NCI-H226 (cell line): Measurements from ENCODE around the gene CLEC10A.
A peak's percentile ranks its signal among the peaks of the same experiment; 100 is the strongest.

Experiments
- DNase-seq: peaks from one replicate; pipeline ENCODE4 v3.0.0-alpha.2; 2015

The CLEC10A gene

GRCh38 chr17:7038025-7038862, 41.8 kb downstream of the CLEC10A start:
- no peak for DNase-seq

DNA sequence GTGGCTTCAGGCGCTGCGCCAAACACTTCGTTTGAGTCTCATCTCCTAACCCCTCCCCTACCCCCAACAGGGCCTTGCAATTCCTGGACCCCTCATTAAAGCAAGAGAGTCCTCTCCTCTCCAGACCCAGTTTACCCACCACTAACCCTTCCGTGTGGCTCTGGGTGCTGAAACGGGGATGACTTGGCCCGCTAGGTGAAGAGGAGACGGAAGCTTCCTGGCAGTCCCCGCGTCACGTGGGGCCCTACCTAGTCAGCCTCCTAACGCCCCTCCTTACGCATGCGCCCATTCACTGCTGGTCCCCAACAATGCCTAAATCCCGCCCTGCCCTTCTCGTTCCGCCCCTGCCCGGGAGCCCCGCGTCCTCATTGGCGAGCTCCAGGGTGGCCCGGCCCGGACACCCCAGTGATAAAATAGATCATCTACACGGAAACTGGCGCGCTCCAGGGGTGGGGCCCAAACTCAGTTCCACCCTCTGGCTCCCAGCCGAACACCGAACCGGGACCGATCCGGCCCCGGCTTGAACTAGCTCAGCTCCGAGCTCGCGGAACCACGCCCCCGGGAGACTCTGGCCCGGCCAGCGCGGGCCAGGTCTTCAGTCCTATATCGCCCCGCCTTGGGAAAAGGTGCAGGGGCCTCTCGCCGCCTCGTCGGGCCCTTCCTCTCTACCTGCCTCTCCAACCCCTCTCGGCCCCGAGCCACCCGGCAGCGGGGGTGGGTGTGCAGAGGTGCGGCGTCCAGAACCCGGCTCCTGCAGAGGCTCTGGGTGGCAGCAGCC, 44.3 kb downstream of the CLEC10A start, which contains the start of gene SLC16A13:
Gene SLC16A13, plus strand, starts transcription at position 425 of the 778 bp plus-strand sequence. CDS start 368 bp downstream, outside the sequence.
- DNase-seq, result peak; percentile 95

GRCh38 chr17:7034955-7035590, 45.0 kb downstream of the CLEC10A start:
- no peak for DNase-seq

GRCh38 chr17:7029659-7030058, 50.4 kb downstream of the CLEC10A start:
- DNase-seq, result no peak

DNA sequence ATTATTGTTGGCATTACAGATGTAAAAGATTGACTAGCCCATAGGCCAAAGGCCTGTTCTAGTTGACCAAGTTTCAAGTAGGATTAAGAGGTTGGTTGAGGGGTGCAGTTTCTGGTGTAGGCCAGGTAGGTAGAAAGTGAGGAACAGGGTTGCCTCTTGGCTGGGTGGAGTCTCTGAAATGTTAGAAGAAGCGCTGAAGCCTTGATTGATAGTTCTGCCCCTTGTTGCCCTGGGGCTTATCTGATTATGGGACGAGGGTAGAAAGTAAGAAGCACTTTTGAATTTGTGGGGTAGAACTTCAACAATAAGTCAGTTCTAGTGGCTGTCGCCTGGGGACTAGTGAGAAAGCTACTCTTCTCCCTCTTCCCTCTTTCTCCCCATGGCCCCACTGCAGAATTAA, 51.0 kb downstream of the CLEC10A start:
- no peak for DNase-seq

DNA sequence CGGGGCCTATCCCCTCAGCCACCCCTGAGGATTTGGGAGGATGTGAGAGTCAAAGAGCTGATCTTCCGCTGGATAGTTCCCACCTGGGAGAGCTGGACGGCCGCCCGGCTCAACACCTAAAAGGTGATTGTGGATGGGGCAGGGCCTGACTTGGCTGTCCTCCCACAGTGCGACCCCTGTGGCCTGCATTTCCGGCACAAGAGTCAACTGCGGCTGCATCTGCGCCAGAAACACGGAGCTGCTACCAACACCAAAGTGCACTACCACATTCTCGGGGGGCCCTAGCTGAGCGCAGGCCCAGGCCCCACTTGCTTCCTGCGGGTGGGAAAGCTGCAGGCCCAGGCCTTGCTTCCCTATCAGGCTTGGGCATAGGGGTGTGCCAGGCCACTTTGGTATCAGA, 52.7 kb downstream of the CLEC10A start:
- no peak for DNase-seq

GRCh38 chr17:7026471-7027115, 53.5 kb downstream of the CLEC10A start:
- no peak for DNase-seq

- DNase-seq, result peak; percentile 44
Measured at GRCh38 chr17:7025245-7025644, 54.8 kb downstream of the CLEC10A start.
